Measurements from ENCODE around the gene EFNA5.

- TF ChIP-seq POLR2AphosphoS5 (IDR thresholded peaks at IDR 0.05; ENCODE audit: low read depth, low read length): no peak
- TF ChIP-seq POLR2A (IDR thresholded peaks at IDR 0.05; ENCODE audit: low read depth, low read length): no peak
- no peak for TF ChIP-seq TAF1 (IDR thresholded peaks at IDR 0.05; ENCODE audit: low read depth, low read length)
Observed at GRCh38 chr5:107646418-107646817, 24.3 kb downstream of the EFNA5 start.
